ENCODE results near the gene ATP10B. TPM values are rescaled to one million over a fixed set of nuclear protein-coding genes. Genes with fewer than 3 reads are reported as not detected.

The ATP10B gene
- polyA plus RNA-seq, 1 of the 3 experiments (the other 2 are of a cell fraction), result not detected

DNA sequence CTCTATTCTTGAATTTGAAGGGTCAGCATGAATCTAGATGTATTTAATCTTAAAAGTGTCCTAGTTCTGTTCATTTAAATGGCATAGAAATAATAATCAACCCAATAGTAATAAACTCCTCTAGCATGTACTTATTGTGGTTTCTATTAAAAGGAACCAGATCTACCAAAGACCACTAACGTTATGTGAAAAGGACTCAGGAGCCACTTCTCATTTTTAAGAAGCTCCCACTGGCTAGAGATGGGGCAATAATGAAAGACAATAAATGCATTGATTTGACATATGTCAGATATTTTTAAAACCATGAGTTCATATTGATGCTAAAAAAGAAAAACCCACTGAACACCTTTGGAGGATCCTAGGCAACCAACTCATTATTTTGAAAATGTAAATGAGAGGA lies 191.9 kb downstream of the ATP10B start (continued):
- TF ChIP-seq, protein P1, sequence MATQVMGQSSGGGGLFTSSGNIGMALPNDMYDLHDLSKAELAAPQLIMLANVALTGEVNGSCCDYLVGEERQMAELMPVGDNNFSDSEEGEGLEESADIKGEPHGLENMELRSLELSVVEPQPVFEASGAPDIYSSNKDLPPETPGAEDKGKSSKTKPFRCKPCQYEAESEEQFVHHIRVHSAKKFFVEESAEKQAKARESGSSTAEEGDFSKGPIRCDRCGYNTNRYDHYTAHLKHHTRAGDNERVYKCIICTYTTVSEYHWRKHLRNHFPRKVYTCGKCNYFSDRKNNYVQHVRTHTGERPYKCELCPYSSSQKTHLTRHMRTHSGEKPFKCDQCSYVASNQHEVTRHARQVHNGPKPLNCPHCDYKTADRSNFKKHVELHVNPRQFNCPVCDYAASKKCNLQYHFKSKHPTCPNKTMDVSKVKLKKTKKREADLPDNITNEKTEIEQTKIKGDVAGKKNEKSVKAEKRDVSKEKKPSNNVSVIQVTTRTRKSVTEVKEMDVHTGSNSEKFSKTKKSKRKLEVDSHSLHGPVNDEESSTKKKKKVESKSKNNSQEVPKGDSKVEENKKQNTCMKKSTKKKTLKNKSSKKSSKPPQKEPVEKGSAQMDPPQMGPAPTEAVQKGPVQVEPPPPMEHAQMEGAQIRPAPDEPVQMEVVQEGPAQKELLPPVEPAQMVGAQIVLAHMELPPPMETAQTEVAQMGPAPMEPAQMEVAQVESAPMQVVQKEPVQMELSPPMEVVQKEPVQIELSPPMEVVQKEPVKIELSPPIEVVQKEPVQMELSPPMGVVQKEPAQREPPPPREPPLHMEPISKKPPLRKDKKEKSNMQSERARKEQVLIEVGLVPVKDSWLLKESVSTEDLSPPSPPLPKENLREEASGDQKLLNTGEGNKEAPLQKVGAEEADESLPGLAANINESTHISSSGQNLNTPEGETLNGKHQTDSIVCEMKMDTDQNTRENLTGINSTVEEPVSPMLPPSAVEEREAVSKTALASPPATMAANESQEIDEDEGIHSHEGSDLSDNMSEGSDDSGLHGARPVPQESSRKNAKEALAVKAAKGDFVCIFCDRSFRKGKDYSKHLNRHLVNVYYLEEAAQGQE (IDR thresholded peaks at IDR 0.05; ENCODE audit: low read depth, low read length), result no peak
- TF ChIP-seq TEAD4 (IDR thresholded peaks at IDR 0.05; ENCODE audit: borderline replicate concordance, insufficient read depth) (no peak), TAF1 (IDR thresholded peaks at IDR 0.05; ENCODE audit: borderline replicate concordance, low read depth, low read length) (no peak)
- TF ChIP-seq, protein P2, sequence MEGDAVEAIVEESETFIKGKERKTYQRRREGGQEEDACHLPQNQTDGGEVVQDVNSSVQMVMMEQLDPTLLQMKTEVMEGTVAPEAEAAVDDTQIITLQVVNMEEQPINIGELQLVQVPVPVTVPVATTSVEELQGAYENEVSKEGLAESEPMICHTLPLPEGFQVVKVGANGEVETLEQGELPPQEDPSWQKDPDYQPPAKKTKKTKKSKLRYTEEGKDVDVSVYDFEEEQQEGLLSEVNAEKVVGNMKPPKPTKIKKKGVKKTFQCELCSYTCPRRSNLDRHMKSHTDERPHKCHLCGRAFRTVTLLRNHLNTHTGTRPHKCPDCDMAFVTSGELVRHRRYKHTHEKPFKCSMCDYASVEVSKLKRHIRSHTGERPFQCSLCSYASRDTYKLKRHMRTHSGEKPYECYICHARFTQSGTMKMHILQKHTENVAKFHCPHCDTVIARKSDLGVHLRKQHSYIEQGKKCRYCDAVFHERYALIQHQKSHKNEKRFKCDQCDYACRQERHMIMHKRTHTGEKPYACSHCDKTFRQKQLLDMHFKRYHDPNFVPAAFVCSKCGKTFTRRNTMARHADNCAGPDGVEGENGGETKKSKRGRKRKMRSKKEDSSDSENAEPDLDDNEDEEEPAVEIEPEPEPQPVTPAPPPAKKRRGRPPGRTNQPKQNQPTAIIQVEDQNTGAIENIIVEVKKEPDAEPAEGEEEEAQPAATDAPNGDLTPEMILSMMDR (IDR thresholded peaks at IDR 0.05), result no peak
- TF ChIP-seq, protein P3, sequence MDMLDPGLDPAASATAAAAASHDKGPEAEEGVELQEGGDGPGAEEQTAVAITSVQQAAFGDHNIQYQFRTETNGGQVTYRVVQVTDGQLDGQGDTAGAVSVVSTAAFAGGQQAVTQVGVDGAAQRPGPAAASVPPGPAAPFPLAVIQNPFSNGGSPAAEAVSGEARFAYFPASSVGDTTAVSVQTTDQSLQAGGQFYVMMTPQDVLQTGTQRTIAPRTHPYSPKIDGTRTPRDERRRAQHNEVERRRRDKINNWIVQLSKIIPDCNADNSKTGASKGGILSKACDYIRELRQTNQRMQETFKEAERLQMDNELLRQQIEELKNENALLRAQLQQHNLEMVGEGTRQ (IDR thresholded peaks at IDR 0.05; ENCODE audit: borderline replicate concordance, low read depth, low read length), result no peak

DNA sequence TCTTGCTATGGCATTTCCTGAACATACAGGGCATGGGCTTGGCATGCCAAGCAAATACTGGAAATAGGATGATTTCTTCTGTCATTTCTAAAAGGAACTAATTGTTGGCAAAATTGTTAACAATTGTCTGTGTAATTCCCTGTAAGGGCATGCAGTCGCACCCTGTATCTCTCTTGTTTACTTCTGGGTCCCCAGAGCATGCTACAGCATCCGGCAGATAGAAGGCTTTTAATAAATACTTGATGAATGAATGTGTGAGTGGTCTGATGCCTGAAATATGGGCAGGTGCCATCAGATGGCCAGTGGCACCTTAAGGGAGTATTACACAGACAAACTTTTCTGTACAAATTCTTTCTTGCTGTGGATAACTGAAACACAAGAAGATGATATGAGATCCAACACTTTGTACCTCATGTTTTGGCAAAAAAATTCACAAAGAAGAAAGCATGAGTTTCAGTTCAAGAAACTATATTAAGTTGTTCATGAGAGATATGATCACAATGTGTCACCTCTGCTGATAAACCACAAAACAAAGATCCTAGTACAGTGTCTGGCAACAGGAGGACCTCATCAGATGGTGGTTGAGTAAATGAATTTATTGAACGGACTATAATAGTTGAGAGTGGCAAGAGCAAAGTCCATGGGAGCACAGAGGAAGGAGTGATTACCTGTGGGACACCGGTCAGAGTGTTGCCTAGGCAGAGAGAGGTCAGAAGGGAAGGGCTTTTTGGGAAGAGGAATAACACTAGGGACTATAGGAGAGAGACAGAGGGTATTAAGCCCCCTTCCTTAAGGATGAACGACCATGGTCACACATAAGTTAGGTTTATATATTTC lies 194.2 kb downstream of the ATP10B start:
- Histone ChIP-seq H3F3A (replicated peaks; ENCODE audit: insufficient read depth) (no peaks in the 10 kb centered on the region), H4K20me1 (ENCODE audit: insufficient read depth) (no peaks in the 10 kb centered on the region), H3K9ac (no peak overlapping the region), H3K4me3 (ENCODE audit: low read depth in 2 of 2, low read length in 1 of 2) (no peak overlapping the region), H3K79me2 (ENCODE audit: insufficient read depth) (no peaks in the 10 kb centered on the region), H2AFZ (ENCODE audit: low read depth) (no peak overlapping the region), H3K4me1 (ENCODE audit: control insufficient read depth in 1 of 2, insufficient read depth in 2 of 2, low read depth in 1 of 2, low read length in 1 of 2) (no peaks in the 10 kb centered on the region), H3K27ac (ENCODE audit: low read depth in 2 of 2, low read length in 1 of 2) (no peak overlapping the region), H3K9me2 (no peaks in the 10 kb centered on the region), H3K4me2 (no peak overlapping the region), H3K9me3 (no peaks in the 10 kb centered on the region), H3K36me3 (replicated peaks in 1 of 2; ENCODE audit: control insufficient read depth in 1 of 2, insufficient read depth in 2 of 2, low read length in 1 of 2) (no peaks in the 10 kb centered on the region), H3K27me3 (ENCODE audit: insufficient read depth) (0 out of 2 replicates have a peak, but pooled peaks cover 9% of the 10 kb centered on the region)
- ChIA-PET POLR2A (no interaction called here), CTCF (no interaction called here)
- DNase-seq, result no peak
- WGBS (ENCODE audit: low lambda C conversion rate), result 4% methylated on average over 5 of the region's 5 CpGs
- TF ChIP-seq FOSL2 (IDR thresholded peaks at IDR 0.05; ENCODE audit: borderline replicate concordance, low read depth) (no peak), TCF12 (IDR thresholded peaks at IDR 0.05) (no peak), RFX5 (IDR thresholded peaks at IDR 0.05; ENCODE audit: low read length) (no peak), YY1 (IDR thresholded peaks at IDR 0.05; ENCODE audit: low read depth) (no peak), CHD2 (IDR thresholded peaks at IDR 0.05; ENCODE audit: low read length, partially characterized antibody) (no peak), EP300 (IDR thresholded peaks at IDR 0.05; ENCODE audit: borderline replicate concordance in 1 of 2, low read depth in 1 of 2, low read length in 1 of 2) (no peak), POLR2AphosphoS5 (IDR thresholded peaks at IDR 0.05; ENCODE audit: low read depth, low read length) (no peak), EZH2phosphoT487 (IDR thresholded peaks at IDR 0.05; ENCODE audit: borderline replicate concordance, low read depth) (no peak), NRF1 (IDR thresholded peaks at IDR 0.05; ENCODE audit: low read depth, low read length) (no peak), GABPA (IDR thresholded peaks at IDR 0.05; ENCODE audit: low read depth) (no peak), RCOR1 (IDR thresholded peaks at IDR 0.05; ENCODE audit: low read length) (no peak)
- TF ChIP-seq, protein P3 (IDR thresholded peaks at IDR 0.05; ENCODE audit: borderline replicate concordance, low read depth, low read length), result no peak
- TF ChIP-seq, protein P2 (IDR thresholded peaks at IDR 0.05), result no peak
- TF ChIP-seq, protein P4, sequence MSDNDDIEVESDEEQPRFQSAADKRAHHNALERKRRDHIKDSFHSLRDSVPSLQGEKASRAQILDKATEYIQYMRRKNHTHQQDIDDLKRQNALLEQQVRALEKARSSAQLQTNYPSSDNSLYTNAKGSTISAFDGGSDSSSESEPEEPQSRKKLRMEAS (IDR thresholded peaks at IDR 0.05; ENCODE audit: low read depth), result no peak

Data from SK-N-SH (cell line).